ENCODE results near the gene TTLL9.
A peak's percentile ranks its signal among the peaks of the same experiment; 100 is the strongest.

The TTLL9 gene

GRCh38 chr20:31843288-31843687 is 27.1 kb upstream of the TTLL9 start:
- no peak for ATAC-seq
- TF ChIP-seq ARNTL (CRISPR knock-in tag; IDR thresholded peaks at IDR 0.05; ENCODE audit: borderline replicate concordance, low read depth) (no peak), RARB (CRISPR knock-in tag; IDR thresholded peaks at IDR 0.05) (no peak), ZNF8 (CRISPR knock-in tag; IDR thresholded peaks at IDR 0.05) (no peak), ISL1 (CRISPR knock-in tag; IDR thresholded peaks at IDR 0.05) (no peak), CREB5 (CRISPR knock-in tag; IDR thresholded peaks at IDR 0.05; ENCODE audit: low read depth) (no peak), POU6F1 (CRISPR knock-in tag; IDR thresholded peaks at IDR 0.05; ENCODE audit: borderline replicate concordance, low read depth) (no peak), OSR1 (CRISPR knock-in tag; IDR thresholded peaks at IDR 0.05) (no peak), TOX (CRISPR knock-in tag; IDR thresholded peaks at IDR 0.05; ENCODE audit: borderline replicate concordance) (no peak)

GRCh38 chr20:31843881-31844280 is 26.6 kb upstream of the TTLL9 start:
- no peak for ATAC-seq
- TF ChIP-seq TSHZ2 (CRISPR knock-in tag; IDR thresholded peaks at IDR 0.05) (peak; percentile 58; the same call in 1 of the 2 replicates), ARNTL (CRISPR knock-in tag; IDR thresholded peaks at IDR 0.05; ENCODE audit: borderline replicate concordance, low read depth) (no peak), TOX (CRISPR knock-in tag; IDR thresholded peaks at IDR 0.05; ENCODE audit: borderline replicate concordance) (no peak), ESRRG (CRISPR knock-in tag; IDR thresholded peaks at IDR 0.05) (no peak)

GRCh38 chr20:31844737-31845299 is 25.6 kb upstream of the TTLL9 start:
- no peak for ATAC-seq

GRCh38 chr20:31845300-31845863 is 25.1 kb upstream of the TTLL9 start, which contains the start of gene FOXS1:
FOXS1 (minus strand) TSS chr20:31845604; CDS start chr20:31845542, 62 bp downstream.
- TF ChIP-seq ZNF8 (CRISPR knock-in tag; IDR thresholded peaks at IDR 0.05), result no peak
- no peak for TF ChIP-seq ZNF565 (CRISPR knock-in tag; conservative IDR thresholded peaks at IDR 0.05; ENCODE audit: low read depth)
- no peak for TF ChIP-seq ARNTL (CRISPR knock-in tag; IDR thresholded peaks at IDR 0.05; ENCODE audit: borderline replicate concordance, low read depth)
- peak; percentile 87; the same call in 1 of the 2 replicates for TF ChIP-seq TSHZ2 (CRISPR knock-in tag; IDR thresholded peaks at IDR 0.05)
- no peak for TF ChIP-seq GLIS3 (CRISPR knock-in tag; IDR thresholded peaks at IDR 0.05)
- TF ChIP-seq ZNF70 (CRISPR knock-in tag; IDR thresholded peaks at IDR 0.05), result no peak
- TF ChIP-seq POU6F1 (CRISPR knock-in tag; IDR thresholded peaks at IDR 0.05; ENCODE audit: borderline replicate concordance, low read depth), result no peak
- no peak for TF ChIP-seq ESRRG (CRISPR knock-in tag; IDR thresholded peaks at IDR 0.05)
- TF ChIP-seq CSDC2 (CRISPR knock-in tag; IDR thresholded peaks at IDR 0.05), result peak; percentile 67; the same call in 1 of the 2 replicates
- no peak for TF ChIP-seq OSR1 (CRISPR knock-in tag; IDR thresholded peaks at IDR 0.05)
- no peak for TF ChIP-seq PPARA (CRISPR knock-in tag; IDR thresholded peaks at IDR 0.05; ENCODE audit: borderline replicate concordance)
- ATAC-seq, result peak; percentile 15

More at GRCh38 chr20:31844737-31845299, 25.6 kb upstream of the TTLL9 start:
- TF ChIP-seq TSHZ2 (CRISPR knock-in tag; IDR thresholded peaks at IDR 0.05) (peak; percentile 74; the same call in 1 of the 2 replicates), ZNF565 (CRISPR knock-in tag; conservative IDR thresholded peaks at IDR 0.05; ENCODE audit: low read depth) (no peak)
